LHCN-M2 (cell line): ENCODE data around the gene MIA. TPM values are rescaled to one million over a fixed set of nuclear protein-coding genes. Genes with fewer than 3 reads are reported as not detected.
A peak's percentile ranks its signal among the peaks of the same experiment; 100 is the strongest.
"Not testable (repeated sequence)": the region's sequence is repeated elsewhere in the genome, so short reads cannot be mapped to it uniquely, and the experiment has no call there.

Source experiments
- DNase-seq: peaks from one replicate; pipeline ENCODE4 v3.0.0-alpha.2; 2012; ENCODE audit warnings: low read depth
- total RNA-seq: library from RNA; depleted of rRNA; stranded (reverse); fragments of >200 nt; gene quantifications from 2 replicates; pipeline ENCODE4 v1.2.3, GENCODE V29; 2014

MIA gene
- total RNA-seq, 1 experiment from 2014 or later: not detected

DNA sequence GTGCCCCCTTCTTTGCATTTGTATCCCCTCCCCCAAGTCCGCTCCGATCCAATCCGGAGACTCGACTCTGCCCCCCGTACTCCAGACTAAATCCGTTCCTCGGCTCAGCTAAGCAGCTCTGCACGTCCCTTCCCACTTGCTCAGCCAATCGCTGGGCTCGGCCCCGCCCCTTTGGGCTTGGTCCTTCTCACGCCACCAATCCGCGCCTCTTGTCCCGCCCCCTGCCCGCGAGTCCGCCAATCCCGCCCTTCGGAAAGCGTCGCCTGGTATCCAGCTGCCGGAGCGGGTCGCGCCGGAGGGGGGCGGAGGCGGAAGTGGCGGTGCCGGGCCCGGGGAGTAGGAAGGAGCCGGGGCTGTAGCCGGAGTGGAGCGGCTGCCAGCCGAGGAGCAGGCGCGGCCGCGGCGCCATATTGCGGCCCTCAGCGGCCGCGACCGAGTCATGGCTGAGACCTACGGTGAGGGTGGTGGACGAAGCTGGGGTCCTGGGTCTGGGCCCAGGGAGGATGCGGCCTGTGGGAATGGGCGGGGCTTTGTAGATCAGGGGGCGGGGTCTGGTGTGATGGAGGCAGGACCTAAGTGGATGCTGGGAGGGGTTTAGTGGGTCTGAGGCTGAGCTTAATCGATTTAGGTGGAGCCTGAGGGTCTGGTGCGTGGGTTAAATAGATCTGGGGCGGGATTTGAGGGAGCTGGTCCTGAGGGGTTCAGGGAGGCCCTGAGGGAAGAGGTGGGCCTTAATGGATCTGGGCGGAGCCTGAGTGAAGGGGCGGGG is 2.8 kb downstream of the MIA start, which contains the start of gene RAB4B:
Gene RAB4B (plus strand): TSS at position 311 of the 769 bp plus-strand sequence. CDS start 129 bp downstream, at position 440.
- peak; percentile 99 for DNase-seq

DNA sequence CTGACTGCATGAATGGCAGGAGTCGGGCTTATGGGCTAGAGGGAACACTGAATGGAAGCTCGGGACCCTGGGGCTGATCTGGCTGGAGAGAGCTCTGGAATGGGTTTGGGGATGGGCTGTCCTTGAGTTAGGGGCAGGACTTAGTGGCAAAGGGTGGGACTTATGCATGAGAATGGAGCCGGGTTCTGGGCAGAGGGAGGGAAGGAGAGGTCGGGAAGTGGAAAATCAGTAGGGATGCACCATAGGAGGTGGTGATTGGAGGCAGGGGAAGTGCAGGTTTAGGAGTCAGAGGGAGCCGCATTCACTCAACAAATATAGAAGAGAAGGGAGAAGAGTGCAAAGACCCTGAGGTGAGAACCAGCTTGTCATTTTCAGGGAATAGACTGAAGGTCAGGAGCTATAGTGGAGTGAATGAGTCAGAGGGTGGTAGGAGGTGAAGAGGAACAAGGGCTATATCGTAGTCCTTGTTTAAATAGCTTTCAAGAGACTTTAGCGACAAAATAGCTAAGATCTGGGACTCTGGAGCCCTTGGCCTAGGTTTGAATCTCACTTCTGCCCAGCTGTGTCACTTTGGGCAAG is 3.5 kb downstream of the MIA start:
- peak; percentile 15 for DNase-seq

DNA sequence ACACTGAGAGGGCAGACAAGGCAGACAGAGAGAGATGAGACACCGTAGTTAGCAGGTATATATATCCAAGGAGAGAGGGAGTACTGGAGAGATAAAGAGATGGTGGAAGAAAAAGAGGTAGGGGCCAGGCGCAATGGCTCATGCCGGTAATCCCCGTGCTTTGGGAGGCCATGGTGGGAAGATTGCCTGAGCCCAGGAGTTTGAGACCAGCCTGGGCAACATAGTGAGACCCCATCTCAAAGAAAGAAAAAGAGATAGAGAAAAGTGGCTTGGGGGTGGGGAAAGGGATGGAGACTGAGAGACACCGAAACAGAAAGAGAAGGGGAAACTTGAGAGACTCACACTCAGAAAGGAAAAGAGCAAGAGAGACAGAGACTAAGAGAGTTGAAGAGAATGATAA is 5.3 kb downstream of the MIA start:
- DNase-seq: no peak

DNA sequence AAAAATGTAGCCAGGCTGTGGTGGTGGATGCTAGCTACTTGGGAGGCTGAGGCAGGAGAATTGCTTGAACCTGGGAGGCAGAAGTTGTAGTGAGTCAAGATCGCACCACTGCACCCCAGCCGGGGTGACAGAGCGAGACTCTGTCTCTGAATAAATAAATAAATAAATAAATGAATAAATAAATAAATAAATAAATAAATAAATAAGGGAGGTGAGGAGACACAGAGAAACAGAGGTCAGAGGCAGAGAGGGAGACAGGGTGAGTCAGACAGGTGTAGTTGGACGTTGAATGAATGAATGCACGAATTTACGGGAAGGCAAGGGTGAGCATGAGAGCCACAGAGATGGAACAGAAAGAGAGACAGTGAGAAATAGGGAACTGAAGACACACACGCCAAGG is 5.8 kb downstream of the MIA start:
- no peak for DNase-seq

DNA sequence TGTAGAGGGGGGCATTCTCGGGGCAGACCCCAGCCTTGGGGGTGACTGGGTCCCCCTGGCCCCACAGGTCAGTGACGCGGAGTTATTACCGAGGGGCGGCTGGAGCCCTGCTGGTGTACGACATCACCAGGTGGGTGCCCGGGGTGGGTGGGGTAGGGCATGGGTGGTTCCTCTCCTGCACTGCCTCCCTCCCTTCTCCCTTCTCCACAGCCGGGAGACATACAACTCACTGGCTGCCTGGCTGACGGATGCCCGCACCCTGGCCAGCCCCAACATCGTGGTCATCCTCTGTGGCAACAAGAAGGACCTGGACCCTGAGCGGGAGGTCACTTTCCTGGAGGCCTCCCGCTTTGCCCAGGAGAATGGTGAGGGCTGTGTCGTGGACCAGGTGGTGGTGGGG is 8.4 kb downstream of the MIA start:
- DNase-seq: no peak

DNA sequence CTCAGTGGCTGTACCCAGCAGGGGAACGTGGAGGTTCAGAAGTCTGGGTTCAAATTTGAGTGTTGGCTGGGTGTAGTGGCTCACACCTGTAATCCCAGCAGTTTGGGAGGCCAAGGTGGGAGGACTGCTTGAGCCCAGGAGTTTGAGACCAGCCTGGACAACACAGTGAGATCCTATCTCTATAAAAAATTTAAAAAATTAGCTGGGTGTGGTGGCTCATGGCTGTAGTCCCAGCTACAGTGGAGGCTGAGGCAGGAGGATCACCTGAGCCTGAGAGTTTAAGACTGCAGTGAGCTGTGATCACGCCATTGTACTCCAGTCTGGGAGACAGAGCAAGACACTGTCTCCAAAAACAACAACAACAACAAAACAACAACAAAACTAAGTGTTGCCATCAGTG is 8.8 kb downstream of the MIA start:
- not testable (repeated sequence) for DNase-seq

DNA sequence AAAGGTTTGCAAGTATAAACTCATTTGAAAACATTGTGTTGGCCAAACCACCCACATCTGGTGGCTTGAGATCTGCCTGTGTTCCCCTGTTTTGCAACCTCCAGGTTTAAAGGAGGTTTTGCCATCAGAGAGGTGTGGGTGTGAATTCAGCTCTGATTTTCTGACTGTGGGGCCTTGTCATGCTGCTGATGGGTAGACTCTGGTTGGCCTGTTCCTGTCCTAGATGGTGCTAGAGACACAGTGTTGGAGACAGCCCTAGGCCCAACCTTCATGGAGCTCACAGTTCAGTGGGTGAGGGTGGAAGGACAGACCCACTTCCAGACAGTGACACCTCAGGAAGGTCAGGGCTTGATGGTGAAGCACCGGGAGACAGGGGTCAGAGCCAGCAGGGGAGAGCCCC is 10.2 kb downstream of the MIA start:
- no peak for DNase-seq

DNA sequence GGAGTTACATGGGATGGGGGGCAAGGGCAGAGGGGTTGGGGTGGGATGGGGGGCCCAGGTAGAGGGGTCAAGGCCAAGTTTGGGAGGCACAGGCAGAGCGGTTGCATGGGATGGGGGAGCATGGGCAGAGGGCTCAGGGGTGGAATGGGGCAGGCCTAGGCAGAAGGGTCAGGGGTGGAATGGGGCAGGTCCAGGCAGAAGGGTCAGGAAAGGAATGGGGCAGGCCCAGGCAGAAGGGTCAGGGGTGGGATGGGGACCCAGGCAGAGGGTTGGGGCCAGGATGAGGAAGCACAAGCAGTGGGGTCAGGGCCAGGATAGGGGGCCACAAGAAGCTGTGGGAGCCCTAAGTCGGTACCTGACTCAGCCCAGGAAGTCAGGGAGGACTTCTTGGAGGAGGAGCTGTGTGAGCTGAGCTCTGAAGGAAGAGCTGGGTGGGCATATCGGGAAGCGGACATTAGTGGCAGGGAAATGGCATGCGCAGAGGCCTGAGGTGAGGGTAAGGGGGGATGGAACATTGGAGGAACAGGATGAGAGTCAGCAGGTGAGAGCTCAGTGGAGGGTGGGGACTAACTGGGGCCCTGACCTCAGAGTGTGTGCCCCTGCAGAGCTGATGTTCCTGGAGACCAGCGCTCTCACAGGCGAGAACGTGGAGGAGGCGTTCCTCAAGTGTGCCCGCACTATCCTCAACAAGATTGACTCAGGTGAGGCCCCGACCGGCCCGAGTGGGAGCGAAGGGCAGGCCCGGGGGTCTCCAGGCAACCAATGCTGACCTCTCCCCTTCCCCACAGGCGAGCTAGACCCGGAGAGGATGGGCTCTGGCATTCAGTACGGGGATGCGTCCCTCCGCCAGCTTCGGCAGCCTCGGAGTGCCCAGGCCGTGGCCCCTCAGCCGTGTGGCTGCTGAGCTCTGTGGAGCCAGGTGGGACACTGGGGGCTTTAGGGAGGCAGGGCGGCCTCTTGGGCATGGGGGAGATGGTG is 11.0 kb downstream of the MIA start:
- no peak for DNase-seq

DNA sequence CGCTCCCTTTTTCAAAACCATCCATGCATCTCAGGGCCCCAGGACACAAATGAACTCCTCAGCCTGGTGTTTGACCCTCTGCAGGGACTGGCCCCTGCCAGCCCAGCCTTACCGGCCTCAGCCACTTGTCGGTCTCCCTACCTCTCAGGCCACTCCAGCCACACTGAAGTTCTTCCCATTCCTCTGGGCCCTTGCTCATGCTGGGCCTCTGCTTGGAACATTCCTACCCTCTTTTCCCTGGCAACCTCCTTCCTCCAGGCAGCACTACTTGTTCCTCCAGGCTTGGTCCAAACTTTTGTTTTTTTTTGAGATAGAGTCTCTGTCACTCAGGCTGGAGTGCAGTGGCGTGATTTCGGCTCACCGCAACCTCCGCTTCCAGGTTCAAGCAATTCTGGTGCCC is 16.0 kb downstream of the MIA start:
- DNase-seq: no peak

DNA sequence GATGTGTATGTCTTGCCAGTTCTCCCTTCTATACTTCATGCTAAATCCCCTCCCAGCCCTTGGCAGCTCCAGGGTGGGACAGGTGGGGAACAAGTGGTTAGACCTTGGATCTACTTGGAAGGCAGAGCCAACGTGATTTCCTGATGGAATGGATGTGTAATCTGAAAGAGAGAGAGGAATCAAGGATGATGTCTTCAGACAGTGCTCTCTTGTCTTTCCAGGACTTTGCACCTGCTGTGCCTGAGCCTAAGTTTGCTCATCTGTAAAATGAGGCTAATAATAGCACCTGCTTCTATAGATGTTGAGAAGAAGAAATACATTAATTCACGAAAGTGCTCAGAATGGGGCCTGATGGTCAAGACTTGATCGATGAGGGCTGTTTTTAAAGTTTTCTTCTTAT is 16.7 kb downstream of the MIA start:
- no peak for DNase-seq

DNA sequence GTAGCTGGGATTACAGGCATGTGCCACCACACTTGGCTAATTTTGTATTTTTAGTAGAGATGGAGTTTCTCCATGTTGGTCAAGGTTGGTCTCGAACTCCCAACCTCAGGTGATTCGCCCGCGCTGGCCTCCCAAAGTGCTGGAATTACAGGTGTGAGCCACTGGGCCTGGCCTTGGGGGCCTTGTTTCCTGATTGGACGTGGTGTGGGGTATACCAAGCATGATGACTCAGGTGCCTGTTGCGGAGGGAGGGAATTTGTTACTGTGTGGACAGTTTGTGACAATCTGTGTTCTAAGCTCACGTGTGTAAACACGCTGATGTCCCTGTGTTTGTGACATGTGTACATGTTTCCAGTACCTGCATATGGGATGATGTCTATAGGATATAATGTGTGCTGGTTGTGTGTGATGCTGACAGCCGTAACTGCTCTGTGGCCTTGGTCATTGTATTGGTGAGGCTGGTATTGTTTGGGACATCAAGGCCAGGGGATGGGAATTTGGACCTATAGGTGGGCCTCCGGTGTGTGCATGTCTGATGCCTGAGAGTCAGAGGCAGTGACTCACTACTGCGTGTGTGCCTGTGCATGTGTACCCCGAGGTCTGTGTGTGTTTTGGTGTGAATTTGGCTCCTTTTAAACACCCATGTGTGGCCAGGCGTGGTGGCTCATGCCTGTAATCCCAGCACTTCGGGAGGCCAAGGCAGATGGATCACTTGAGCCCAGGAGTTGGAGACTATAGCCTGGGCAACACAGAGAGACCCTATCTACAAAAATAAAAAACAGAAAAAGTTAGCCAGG is 22.0 kb downstream of the MIA start:
- no peak for DNase-seq

DNA sequence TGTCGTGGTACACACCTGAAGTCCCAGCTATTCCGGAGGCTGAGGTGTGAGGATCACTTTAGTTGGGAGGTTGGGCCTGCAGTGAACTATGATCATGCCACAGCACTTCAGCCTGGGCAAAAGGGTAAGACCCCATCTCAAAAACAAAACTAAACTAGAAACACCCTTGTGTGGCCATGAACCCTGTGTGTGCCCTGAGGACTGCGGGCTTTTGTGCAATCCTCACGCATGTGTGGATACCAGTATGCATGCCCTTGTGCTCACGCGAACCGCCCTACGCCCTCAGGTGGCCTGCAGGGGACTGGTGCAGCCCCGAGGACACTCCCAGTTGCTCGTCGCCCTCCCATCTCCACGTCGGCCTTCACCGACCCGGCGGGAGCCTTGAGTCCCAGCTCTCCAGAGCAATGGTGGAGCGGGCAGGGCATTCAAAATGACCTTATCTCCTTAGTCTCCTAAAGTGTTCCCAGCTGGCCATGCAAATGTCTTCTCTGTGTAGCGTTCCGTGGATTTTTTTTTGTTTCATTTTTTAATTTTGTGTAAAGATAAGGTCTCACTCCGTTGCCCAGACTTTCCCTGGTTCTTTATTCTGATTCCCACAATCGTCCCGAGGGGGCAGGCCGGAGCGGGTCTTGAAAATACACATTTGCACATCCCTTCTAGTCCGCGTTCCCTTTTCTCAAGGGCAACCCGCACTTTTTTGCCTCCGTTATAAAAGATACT is 22.8 kb downstream of the MIA start:
- DNase-seq: peak; percentile 66

DNA sequence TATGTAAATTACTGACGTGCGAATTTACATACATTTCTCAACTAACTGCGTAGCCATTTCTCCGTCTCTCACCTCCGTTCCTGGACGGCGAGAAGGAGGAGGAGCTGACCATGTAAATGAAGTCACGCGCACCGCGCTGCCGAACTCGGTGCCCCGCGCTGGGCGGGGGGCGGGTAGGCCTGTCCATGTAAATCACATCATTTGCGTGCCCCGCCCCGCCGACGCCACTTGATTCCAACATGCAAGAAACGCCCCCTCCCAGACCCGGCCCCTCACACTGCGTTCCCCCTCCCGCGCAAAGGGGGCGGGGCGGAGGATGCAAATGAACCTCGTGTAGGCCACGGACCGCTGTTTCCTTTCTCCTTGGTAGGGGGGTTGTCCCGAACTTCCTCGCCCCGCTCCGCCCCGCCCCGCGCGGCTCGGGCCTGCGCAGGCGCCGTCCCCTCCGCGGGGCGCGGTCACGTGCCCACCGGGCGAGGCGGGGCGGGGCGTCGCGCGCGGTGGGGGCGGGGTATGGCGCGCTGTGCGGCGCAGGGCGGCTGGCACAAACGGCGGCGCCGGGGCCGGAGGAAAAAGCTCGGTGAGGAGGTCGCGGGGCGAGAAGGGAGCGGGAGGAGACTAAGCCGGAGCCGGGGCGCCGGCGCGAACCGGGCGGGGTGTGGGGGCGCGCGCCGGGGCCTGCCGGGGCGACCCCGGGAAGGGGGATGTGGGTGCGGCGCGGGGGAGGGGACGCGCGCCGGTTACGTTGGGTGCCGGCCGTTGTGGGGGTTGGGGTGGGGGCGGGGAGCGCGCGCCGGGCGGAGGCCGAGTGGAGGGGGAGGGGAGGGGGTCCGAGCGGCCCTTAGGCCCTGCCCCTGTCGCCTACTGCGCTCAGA is 23.6 kb downstream of the MIA start, which contains the start of gene EGLN2:
Gene EGLN2 (plus strand): TSS at position 509 of the 875 bp plus-strand sequence. CDS start 1,382 bp downstream, outside the sequence.
- DNase-seq: peak; percentile 99

DNA sequence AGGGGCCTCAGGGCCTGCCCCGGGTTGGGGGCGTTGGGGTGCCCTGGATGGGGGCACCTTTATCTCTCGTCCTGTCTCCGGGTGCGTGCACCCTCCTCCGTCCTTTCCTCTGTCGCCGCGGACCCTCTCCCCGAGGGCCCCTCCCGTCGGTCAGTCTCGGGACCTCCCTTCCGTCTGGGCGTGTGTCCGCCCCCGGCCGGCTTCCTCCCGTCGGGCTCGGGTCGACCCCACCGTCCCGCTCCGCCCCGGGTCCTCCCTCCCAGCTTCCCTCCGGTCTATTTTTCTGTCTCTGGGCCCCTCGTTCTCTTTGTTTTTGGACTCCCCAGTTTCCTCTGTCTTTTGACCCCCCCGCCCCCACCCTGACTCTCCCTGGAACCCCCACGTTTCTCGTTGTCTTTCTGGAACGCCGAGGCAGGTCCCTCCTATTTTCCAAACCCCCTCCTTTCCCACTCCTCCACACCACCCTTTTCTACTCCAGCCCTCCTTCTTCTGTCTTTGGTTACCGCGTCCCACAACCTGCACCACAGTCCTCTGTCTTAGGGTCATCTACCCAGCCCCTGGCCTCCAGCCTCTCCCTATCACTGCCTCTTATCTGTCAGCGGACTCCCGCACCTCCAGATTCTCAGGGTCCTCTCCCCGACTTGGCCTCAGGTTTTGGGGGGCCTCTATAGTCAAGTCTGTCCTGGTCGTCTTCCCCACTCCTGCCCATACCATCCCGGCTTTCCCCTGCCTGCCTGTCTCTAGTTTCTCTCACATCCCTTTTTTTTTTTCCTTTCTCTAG is 24.4 kb downstream of the MIA start:
- DNase-seq: no peak

DNA sequence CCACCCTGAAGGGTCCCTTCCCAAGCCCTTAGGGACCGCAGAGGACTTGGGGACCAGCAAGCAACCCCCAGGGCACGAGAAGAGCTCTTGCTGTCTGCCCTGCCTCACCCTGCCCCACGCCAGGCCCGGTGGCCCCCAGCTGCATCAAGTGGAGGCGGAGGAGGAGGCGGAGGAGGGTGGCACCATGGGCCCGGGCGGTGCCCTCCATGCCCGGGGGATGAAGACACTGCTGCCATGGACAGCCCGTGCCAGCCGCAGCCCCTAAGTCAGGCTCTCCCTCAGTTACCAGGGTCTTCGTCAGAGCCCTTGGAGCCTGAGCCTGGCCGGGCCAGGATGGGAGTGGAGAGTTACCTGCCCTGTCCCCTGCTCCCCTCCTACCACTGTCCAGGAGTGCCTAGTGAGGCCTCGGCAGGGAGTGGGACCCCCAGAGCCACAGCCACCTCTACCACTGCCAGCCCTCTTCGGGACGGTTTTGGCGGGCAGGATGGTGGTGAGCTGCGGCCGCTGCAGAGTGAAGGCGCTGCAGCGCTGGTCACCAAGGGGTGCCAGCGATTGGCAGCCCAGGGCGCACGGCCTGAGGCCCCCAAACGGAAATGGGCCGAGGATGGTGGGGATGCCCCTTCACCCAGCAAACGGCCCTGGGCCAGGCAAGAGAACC is 25.1 kb downstream of the MIA start:
- DNase-seq: no peak

DNA sequence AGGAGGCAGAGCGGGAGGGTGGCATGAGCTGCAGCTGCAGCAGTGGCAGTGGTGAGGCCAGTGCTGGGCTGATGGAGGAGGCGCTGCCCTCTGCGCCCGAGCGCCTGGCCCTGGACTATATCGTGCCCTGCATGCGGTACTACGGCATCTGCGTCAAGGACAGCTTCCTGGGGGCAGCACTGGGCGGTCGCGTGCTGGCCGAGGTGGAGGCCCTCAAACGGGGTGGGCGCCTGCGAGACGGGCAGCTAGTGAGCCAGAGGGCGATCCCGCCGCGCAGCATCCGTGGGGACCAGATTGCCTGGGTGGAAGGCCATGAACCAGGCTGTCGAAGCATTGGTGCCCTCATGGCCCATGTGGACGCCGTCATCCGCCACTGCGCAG is 25.7 kb downstream of the MIA start:
- no peak for DNase-seq

DNA sequence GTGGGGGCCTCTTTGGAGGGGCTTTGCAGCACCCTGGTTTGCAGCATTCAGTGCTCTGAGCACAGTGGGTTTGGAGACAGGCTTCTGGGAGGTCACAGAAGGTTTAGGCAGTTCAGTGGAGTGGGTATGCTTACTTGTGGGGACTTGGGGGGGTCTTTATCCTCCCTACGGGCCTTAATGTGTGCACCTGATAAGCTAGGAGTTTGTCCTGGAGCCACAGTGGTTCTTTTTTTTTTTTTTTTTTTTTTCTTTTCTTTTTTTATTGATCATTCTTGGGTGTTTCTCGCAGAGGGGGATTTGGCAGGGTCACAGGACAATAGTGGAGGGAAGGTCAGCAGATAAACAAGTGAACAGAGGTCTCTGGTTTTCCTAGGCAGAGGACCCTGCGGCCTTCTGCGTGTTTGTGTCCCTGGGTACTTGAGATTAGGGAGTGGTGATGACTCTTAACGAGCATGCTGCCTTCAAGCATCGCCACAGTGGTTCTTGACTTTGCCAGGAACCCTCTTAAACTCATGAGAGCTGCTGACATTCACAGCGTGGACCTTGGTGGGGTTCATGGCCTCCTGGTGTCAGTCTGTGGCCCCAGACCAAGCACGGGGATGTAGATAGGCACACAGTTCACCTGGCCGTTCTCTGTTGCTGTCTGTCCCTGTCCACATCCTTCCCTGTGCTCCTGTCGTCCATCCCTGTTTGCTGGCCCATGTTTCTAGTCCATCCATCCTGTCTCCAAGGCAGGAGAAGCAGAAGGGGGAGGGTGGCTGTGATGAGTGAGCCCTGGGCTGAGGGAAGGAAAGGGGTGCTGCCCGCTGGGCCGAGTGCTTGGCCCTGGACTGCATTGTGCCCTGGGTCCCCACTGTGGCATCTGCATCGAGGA is 26.3 kb downstream of the MIA start:
- DNase-seq: no peak
